Nephron progenitor cell (in vitro differentiated cells): ENCODE data around the gene CD300H.

ENCODE experiments used
- DNase-seq: peaks from one replicate; pipeline ENCODE4 v3.0.0; 2021
- H3K27ac Mint-ChIP-seq: 2 replicates; pipeline ENCODE4 v1.8.0; 2021; ENCODE audit warnings: mild to moderate bottlenecking, moderate library complexity, mixed read lengths
- H3K27me3 Mint-ChIP-seq: 2 replicates; pipeline ENCODE4 v1.8.0; 2021; ENCODE audit warnings: mild to moderate bottlenecking, low read depth, mixed read lengths; ENCODE audit not compliant: poor library complexity
- H3K36me3 Mint-ChIP-seq: 2 replicates; pipeline ENCODE4 v1.8.0; 2021; ENCODE audit warnings: low read depth, mixed read lengths
- H3K4me1 Mint-ChIP-seq: 2 replicates; pipeline ENCODE4 v1.8.0; 2021; ENCODE audit warnings: mixed read lengths
- H3K4me3 Mint-ChIP-seq: 2 replicates; pipeline ENCODE4 v1.8.0; 2021; ENCODE audit warnings: mild to moderate bottlenecking, moderate library complexity, mixed read lengths
- H3K9me3 Mint-ChIP-seq: 2 replicates; pipeline ENCODE4 v1.8.0; 2021; ENCODE audit warnings: mild to moderate bottlenecking, moderate library complexity, mixed read lengths
- CTCF ChIP-seq: fragments of 200-600 bp; sonication (generic); IDR thresholded peaks from 2 replicates; pipeline ENCODE4 v1.5.0; 2021; ENCODE audit warnings: antibody characterized with exemption

CD300H gene

GRCh38 chr17:74597069-74597790 lies 29.9 kb upstream of the CD300H start:
- DNase-seq: no peak
- no peak overlapping the region for H3K4me3 Mint-ChIP-seq
- peaks cover 69% of the 10 kb centered on the region for H3K27me3 Mint-ChIP-seq
- H3K4me1 Mint-ChIP-seq: no peaks in the 10 kb centered on the region
- no peaks in the 10 kb centered on the region for H3K9me3 Mint-ChIP-seq
- H3K36me3 Mint-ChIP-seq: no peaks in the 10 kb centered on the region
- no peak for TF ChIP-seq CTCF
- no peak overlapping the region for H3K27ac Mint-ChIP-seq

GRCh38 chr17:74595037-74595750 lies 27.9 kb upstream of the CD300H start:
- TF ChIP-seq CTCF: no peak
- peaks cover 62% of the 10 kb centered on the region for H3K27me3 Mint-ChIP-seq
- H3K36me3 Mint-ChIP-seq: no peaks in the 10 kb centered on the region
- DNase-seq: no peak
- peaks cover under 1% of the 10 kb centered on the region for H3K9me3 Mint-ChIP-seq
- no peak overlapping the region for H3K27ac Mint-ChIP-seq
- no peak overlapping the region for H3K4me3 Mint-ChIP-seq
- no peaks in the 10 kb centered on the region for H3K4me1 Mint-ChIP-seq

GRCh38 chr17:74592087-74592990 lies 25.0 kb upstream of the CD300H start, which contains the start of gene CD300LD:
Gene CD300LD, minus strand, starts transcription at chr17:74592283. Its CDS starts 81 bp downstream, at chr17:74592202.
- no peak for DNase-seq
- H3K4me3 Mint-ChIP-seq: no peak within 1 kb of the TSS
- no peak for TF ChIP-seq CTCF
- H3K27ac Mint-ChIP-seq: no peak within 1 kb of the TSS
- H3K36me3 Mint-ChIP-seq: no peaks in the 10 kb centered on the region
- no peaks in the 10 kb centered on the region for H3K4me1 Mint-ChIP-seq
- peaks cover 4% of the 10 kb centered on the region for H3K9me3 Mint-ChIP-seq
- H3K27me3 Mint-ChIP-seq: peaks cover 47% of the 10 kb centered on the region

- no peaks in the 10 kb centered on the region for H3K36me3 Mint-ChIP-seq
- no peak for TF ChIP-seq CTCF
- H3K27ac Mint-ChIP-seq: no peak overlapping the region
- H3K27me3 Mint-ChIP-seq: peaks cover 44% of the 10 kb centered on the region
- no peak for DNase-seq
- H3K4me1 Mint-ChIP-seq: no peaks in the 10 kb centered on the region
- no peak overlapping the region for H3K4me3 Mint-ChIP-seq
- H3K9me3 Mint-ChIP-seq: peaks cover 4% of the 10 kb centered on the region
Measured at GRCh38 chr17:74591503-74591902, 24.2 kb upstream of the CD300H start.

GRCh38 chr17:74585711-74586110 lies 18.4 kb upstream of the CD300H start:
- no peak for TF ChIP-seq CTCF
- Mint-ChIP-seq H3K9me3 (peaks cover 16% of the 10 kb centered on the region), H3K27ac (no peak overlapping the region), H3K4me3 (no peak overlapping the region), H3K36me3 (no peaks in the 10 kb centered on the region), H3K4me1 (no peaks in the 10 kb centered on the region), H3K27me3 (peaks cover 18% of the 10 kb centered on the region)
- no peak for DNase-seq
